Activated T-helper 9 cell treated with anti-CD3 and anti-CD28 coated beads, Interleukin-2, amount 50 U/mL, for 16 hours (primary cell): ENCODE results near the gene SIGLEC11.
"Not testable (repeated sequence)": the region's sequence is repeated elsewhere in the genome, so short reads cannot be mapped to it uniquely, and the experiment has no call there.

ENCODE experiments used
- DNase-seq: peaks from one replicate; pipeline ENCODE4 v3.0.0-alpha.2; 2020; ENCODE audit warnings: low read depth

The SIGLEC11 gene, protein sequence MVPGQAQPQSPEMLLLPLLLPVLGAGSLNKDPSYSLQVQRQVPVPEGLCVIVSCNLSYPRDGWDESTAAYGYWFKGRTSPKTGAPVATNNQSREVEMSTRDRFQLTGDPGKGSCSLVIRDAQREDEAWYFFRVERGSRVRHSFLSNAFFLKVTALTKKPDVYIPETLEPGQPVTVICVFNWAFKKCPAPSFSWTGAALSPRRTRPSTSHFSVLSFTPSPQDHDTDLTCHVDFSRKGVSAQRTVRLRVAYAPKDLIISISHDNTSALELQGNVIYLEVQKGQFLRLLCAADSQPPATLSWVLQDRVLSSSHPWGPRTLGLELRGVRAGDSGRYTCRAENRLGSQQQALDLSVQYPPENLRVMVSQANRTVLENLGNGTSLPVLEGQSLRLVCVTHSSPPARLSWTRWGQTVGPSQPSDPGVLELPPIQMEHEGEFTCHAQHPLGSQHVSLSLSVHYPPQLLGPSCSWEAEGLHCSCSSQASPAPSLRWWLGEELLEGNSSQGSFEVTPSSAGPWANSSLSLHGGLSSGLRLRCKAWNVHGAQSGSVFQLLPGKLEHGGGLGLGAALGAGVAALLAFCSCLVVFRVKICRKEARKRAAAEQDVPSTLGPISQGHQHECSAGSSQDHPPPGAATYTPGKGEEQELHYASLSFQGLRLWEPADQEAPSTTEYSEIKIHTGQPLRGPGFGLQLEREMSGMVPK

DNA sequence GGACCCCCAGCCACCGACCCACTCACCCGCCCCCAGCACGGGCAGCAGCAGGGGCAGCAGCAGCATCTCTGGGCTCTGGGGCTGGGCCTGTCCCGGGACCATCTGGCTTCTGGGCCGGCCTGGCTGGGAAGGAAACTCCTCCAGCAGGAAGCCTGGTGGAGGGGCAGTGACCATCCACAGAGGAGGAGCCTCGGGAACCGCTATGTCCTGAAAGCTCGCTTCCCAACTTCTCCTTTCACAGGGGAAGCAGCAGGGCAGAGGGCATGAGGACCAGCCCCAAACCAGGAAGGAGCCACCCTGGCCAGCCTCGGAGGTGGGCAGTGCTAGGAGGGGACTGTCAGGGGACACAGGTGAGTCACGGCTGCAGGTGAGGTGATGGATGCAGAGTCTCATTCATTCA, at the start of gene SIGLEC11:
TSS of gene SIGLEC11 (minus strand) at position 193 of the 400 bp plus-strand sequence. CDS start at position 102, 91 bp downstream.
- DNase-seq = not testable (repeated sequence)

DNA sequence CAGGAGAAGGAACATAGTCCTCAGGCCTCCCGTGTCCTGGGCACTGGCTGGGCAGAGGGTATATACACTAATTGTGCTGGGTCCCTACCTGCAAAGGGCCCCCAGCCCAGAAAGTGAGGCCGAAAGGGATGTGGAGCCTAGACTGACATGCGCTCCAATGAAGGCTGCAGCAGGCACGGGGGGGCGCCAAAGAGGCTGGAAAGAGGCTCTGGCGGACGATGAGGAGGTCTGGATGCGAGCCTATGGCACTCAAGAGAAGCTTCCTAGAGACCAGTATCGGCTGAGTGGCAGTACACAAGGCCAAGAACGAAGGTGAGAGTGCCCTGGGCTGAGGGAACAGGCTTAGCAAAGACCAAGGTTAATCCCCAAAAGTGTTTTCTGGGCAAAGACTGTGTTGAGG, 47.6 kb upstream of the SIGLEC11 start:
- DNase-seq = no peak

DNA sequence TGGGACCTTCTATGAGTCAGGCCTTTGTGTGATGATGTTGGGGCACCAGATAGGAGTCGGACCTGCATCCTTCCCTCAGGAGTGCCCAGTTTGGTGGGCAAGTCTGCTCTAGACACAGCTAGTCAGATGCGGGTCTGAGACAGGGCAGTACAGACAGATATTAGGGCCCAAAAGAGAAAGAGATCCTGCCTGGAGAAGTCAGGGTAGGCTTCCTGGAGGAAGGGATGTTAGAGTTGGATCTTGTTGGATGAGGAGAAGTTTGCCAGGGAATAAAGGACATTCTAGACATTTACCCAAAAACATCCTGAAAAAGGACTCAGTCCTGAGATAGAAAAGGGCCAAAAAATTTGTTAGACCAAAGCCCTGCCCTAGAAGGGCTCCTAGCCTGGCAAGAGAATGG, 47.0 kb upstream of the SIGLEC11 start:
- DNase-seq = no peak

DNA sequence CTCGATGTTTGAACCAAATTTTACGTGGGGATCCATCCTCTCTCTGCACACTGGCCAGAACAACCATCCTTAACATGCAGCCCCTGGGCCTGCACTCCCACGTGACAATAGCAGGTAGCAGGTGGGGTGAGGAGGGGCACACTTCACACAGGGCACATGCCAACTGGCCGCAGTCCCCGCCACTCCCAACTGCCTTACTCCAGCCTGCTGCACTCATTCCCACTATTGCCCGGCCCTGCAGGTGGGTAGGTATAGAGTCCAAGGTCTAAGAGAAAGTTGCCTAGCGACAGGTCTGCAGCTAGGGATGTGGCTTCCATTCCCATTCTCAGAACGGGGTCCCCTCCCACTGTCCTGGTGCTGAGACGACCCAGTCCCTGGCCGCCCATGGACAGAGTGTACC, 46.2 kb upstream of the SIGLEC11 start:
- DNase-seq = no peak

DNA sequence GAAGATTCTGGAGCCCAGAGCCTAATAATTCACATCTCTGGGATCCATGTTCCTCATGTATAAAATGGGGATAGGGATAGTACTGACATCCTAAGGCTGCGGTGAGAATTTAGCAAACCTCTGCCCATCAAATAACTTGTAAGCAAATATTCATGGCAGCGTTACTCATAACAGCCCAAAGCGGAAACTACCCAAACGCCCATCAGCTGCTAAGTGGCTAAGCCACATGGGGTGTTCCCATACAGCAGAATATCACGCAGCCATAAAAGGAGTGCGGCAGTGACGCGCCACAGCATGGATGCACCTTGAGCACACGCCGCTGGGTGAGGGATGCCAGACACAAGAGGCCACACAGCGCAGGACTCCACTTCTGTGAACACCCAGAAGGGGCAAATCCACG, 44.5 kb upstream of the SIGLEC11 start:
- no peak for DNase-seq

DNA sequence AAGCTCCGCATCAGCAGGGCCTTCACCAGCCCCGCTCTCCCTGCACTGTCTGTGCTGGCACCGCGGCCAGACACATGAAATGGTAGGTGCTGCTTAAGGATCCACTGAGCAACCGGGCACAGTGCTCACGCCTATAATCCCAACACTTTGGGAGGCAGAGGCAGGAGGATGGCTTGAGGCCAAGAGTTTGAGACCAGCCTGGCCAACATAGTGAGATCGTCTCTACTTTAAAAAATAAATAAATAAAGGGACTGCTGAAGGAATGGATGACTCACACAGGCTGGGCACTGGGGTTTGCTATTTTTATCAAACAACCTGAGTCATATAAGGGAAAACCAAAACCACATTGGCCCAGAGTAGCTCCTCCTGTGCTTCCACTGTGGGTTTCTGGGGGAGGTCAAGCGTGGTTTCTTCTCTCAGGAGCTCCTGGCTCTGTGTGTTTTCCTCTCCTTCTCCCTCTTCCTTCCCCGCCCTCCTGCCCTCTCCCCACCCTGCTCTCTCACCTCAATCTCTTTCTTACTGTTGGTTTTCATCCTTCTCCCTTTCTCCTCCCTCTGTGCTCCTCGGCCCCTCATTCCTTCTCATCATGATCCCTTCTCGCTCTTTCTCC, 42.9 kb upstream of the SIGLEC11 start:
- peak; percentile 13 for DNase-seq

DNA sequence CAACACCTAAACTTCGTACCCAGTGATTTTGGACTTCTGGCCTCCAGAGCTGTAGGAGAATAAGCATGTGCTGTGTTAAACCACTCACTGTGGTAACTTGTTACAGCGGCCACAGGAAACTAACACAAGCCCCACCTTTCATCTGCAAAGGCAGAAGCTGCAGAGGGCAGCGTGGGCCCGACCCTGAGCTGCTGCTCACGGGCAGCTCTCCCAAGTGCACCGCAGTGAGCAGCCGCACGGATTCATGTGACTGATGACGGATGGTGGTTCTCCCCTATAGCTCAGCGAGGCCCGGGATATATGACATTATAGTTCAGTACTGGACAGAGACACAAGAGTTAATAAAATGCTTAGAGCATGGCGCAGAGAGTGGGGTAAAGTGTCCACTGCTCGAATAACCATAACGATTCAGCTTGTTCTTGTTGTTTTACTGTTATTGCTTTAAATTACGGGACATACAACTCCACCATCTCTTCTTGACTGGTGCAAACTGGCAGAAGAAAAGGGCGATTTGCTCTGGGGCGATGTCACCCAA, 42.3 kb upstream of the SIGLEC11 start:
- DNase-seq = no peak

DNA sequence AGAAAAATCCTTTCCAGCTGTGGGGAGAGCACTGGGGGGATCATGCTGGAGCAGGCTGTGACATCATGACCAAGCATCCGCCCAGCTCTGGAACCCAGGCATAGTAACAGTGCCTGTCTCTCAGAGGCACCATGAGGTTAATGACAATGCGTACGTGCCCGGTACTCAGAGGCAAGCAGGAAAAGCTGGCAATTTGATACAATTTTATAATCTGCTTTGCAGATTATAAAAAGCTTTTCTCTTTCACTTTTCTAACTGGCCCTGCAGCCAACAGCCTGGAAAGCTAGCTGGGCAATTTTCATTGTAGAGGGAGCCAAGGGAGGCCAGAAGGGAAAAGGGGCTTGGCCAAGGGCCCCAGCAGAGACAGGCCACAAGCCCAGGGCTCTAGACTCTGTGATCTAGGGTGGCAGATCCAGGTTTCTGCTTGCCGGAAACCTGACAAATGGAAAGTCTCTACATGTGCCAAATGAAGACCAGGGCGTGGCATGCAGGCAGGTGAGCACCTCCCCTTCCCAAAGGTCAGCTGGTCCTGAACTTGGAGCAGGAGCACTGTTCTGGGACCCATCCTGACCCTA, 41.5 kb upstream of the SIGLEC11 start:
- no peak for DNase-seq

DNA sequence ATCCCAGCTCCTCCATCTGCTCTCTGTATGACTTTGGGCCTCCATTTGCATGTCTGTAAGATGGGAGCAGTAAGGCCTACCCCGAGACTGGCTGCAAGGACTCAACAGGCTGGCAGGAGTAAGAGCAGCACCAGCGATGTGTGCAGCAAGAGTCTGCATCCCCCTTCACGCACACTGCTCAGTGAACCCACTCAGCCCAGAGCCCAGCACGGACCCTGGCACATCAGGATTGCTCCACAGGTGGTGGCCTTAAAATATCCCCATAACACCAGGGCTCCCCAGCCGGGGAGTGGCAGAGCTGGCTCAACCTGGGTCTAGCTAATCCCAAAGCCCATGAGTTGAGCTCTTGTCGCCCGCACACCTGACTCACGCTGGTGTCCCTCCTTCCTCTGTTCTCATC, 40.8 kb upstream of the SIGLEC11 start:
- DNase-seq = no peak

DNA sequence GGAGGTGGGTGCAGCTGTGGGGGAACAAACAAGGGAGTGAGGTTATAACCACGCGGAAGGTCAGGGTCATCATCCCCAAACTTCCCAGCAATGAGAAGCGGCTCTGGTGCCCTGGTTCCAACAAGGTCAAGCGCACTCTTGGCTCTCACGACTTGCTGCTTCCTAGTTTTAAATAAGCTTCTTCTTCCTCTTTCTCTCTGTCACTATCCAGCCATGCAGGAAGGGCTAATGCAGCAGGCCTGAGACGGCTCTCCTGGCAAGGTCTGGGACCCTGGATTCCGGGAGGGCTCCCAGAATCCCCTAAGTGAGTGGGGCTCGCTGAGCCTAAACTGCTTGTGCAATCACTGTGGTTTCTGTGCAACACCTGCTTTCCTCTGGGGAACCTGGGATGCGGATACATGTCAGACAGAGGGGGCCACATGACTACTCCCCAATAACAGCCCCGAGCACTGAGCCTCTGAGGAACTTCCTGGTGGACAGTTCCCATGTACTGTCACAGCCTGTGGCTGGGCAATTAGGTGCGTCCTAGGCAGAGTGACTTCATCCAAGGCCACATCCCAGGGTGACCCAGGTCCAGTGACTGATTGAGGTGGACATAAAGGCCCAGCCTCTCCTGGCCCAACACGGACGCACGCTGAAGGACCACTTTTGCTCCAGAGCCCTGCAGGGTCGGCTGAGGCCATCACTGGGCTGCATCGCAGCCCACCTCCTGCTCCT, 40.0 kb upstream of the SIGLEC11 start:
- no peak for DNase-seq

DNA sequence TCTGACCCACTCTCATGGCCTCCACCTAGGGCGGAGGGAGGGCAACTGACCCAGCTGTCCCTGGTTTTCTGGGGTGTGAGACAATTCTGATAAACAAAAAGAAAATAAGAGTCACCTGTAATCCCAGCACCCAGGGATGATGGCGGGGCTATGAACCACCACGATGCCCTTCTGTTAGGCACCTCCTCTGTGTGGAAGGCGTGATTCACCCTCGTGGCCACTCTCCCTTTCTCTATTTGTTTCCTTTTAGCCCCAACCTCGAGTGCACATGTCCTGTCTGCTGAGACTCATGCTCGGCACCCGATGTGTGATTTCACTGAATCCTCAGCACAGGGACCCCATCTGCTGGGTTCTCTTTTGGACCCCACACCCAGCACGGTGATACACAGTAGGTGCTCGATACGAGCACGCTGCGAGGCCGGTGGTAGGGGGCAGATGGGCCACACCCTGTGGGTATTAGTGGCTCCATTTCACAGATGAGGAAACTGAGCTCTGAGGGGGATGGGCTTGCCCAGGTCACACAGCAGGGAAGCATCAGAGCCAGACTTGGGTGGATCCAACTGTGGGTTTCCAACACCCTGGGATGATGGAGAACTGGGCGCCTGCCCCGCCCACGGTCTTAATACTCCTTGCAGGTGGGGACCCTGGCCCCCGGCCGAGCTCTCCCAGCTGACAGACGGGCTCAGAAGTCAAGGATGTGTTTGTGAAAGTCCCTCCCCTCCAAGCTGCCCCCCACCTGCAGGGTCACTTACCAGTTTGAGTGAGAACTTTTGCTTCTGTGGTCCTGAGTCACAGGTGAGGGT, 39.3 kb upstream of the SIGLEC11 start:
- no peak for DNase-seq

DNA sequence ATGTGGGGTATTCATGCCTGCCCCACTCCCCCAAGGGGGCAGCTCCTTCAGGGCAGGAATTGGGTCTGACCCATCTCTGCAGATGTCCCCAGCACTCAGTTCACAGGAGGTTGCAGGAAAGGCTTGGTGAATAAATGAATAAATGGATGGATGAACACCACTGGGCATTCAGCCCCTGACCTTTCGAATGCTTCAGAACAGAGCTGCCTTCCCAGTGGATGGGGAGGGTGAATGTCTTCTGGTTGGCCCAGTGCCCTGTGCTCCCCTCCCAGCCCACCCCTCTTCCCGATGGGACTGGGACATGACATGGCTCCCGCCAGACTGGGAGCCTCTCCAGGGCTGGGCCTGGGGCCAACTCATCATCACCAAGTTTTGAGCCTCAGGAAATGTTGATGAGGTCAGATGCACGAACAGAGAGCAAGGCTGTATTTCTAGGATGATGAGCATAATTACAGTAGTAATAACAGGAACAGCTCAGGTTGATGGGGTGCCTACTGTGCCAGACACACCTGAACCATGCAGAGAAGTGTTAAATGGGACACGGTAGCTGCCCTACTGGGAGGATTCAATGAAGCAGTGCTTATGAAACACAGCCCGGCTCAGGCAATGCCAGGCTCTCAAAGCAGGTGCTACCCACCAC, 38.5 kb upstream of the SIGLEC11 start:
- no peak for DNase-seq

DNA sequence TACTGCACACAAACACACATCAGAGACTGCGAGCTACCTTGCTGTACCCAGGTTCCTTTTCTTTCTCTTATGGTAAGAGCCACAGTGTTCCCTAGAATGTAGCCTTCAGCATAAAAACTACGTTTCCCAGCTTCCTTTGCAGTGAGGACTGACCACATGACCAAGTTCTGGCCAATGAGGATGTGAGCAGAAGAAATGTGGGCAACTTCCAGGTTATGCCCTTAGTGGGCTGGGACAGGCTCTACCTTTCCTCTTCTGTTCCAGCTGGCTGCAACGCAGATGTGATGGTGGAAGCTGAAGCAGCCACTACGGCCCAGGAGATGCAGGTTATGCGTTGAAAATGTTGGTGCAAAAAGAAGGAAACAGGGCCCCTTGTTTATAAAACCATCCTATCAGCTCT, 36.7 kb upstream of the SIGLEC11 start:
- DNase-seq = no peak

DNA sequence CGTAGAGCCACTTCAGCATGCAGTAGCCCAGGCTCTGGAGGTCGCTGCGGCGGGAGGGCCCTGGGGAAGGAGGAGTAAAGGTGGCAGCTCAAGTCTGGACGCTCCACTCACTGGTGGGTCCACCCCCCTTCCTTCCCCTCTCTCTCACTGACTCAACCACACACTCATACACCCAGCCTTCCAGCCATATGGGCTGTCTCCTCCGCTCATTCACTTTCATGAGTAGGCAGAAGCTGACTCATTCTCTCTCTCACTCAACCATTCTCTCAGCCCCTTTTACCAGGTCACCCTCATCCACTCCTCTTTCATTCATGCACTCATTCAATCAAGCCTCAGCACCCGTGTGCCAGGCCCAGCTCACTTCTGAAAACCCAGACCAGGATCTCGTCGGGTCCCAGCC, 27.5 kb upstream of the SIGLEC11 start:
- no peak for DNase-seq

DNA sequence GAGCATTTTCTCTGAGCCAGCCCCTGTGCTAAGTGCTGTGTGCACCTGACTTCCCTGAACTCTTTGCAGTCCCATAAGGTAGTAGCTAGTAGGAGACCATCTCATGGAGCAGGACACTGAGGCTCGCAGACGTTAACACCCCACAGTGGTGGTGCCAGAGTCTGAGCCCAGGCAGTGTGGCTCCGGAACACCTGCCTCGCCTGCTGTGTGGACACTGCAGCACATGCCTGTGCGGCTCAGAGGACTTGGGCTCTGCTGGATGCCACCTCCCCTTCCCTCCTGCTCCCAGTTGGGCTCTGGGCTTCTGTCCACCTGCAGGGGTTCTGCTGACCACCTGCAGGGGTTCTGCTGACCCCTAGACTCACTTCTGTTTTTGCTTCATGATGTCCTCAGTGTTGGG, 27.0 kb upstream of the SIGLEC11 start:
- DNase-seq = no peak

DNA sequence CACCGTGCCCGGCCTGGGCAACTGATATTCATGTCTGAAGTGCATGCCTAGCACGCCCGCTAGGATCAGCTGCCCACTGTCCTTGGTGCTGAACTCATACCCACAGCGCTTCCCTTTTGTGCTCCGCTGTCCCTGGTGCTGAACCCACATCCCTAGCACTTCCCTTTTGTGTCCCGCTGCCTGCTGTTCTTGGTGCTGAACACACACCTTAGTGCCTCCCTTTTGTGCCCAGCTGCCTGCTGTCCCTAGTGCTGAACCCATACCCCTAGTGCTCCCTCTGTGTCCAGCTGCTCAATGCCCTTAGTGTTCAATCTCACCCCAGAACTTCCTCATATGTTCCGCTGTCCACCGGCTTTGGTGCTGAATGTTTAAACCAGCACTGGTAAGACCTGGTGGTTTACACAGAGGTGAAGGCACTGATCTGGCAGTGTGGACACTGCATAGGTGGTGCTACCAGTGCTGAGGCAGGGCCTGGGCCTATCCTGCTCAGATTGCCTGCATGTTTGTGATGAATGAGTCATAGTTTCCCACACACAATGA, 26.3 kb upstream of the SIGLEC11 start:
- peak; percentile 47 for DNase-seq

DNA sequence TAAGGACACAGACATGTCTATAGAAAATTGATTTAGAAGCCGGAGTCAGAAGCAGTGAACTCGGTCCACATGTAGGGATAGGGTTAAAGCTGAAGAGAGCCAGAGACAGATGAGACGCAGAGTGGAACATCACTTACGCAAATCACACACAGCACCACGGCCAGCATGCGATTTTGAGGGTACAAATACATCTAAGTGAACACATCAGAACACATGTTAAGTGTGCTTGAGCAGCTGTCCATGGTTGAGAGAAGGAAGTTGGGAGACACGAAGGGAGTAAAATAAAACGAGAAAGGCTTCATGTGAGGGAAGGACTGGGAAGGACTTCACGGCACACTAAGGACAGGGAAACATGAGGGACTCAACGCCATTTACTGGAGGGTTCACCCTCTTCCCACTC, 25.4 kb upstream of the SIGLEC11 start:
- no peak for DNase-seq

DNA sequence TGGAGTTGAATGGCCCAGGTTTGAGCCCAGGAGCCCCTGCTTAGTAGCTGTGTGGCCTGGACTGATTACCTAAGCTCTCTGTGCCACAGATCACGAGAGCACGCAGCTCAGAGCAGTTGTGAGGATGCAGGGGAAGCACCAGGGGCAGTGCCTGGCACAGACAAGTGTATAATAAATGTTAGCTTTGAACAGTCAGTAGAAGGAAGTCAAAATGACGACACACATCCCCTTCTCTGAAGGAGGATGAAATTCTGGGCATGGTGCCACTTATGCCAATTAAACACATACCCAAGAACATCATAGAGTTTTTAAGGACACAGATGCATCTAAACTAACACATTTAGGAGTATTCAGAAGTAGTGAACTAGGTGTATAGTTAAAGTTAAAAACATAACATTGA, 24.9 kb upstream of the SIGLEC11 start:
- DNase-seq = no peak

DNA sequence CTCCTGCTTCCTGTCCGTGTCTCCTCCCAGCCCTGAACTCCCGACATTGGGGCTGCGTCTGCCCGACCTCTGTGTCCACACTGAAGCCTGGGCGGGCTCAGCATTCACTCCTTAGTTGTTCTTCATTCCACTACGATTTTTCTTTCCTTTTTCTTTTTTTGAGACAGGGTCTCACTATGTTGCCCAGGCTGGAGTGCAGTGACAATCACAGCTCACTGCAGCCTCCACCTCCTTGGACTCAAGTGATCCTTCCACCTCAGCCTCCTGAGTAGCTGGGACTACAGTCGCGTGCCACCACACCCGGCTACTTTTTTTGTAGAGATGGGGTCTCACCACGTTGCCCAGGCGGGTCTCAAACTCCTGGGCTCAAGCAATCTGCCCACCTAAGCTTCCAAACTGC, 23.5 kb upstream of the SIGLEC11 start:
- no peak for DNase-seq

DNA sequence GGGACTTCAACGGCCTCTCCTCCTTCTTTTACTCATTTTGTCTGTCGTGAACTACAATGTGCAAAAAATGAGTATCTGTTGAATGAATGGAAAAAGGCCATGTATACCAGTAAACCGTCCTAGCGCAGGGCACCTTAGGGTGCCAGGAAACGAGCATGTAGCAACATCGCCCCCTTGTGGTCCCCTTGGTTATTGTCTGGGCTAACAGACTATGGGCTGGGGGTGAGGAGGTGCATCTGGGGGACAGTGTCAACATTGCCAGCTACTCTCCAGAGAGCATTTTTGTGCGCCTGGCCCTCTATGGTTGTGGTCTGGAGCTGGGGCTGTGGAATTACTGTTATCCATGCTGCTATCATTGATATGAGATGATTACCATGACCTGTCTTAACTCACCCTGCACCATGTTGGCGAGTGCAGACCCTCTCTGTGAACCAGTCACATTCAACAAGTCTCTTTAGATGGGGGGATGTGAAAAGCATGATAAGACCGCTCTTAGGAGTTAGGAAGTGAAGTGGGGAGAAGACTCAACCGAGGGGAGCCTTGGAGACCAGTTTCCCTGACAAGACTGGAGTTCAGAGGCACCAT, 22.8 kb upstream of the SIGLEC11 start:
- DNase-seq = peak; percentile 67
